GM12878 (cell line): Measurements from ENCODE around the gene PTPN5. TPM values are rescaled to one million over a fixed set of nuclear protein-coding genes. Genes with fewer than 3 reads are reported as not detected.

Experiments used
- ATAC-seq: fragments of 200-7000 bp; cut with Tn5 transposase; 3 replicates; pipeline ENCODE4 v1.9.1; 2020; ENCODE audit warnings: mild to moderate bottlenecking, moderate library complexity
- BruUV-seq: library from RNA; stranded (reverse); fragments of 400-500 nt; replicated peaks from 2 replicates; lab custom pipeline; 2021; lab: Mats Ljungman, UMichigan
- CTCF ChIA-PET: fragments of 300-600 bp; sonication (Branson Sonifier 250); formaldehyde crosslinking; extraction: SDS; loops from one replicate; lab custom pipeline; 2021; ENCODE audit warnings: inconsistent platforms; lab: Yijun Ruan, JAX
- POLR2A ChIA-PET: fragments of 350-600 bp; formaldehyde crosslinking; extraction: SDS; loops from one replicate; lab custom pipeline; 2021; ENCODE audit warnings: inconsistent platforms; lab: Charles Lee
- RAD21 ChIA-PET: fragments of 300-600 bp; sonication (Branson Sonifier 250); formaldehyde crosslinking; loops from one replicate; lab custom pipeline; 2023; ENCODE audit warnings: antibody characterized with exemption; ENCODE audit not compliant: unreplicated experiment; lab: Charles Lee
- SMC1A ChIA-PET: fragments of 300-600 bp; sonication (Branson Sonifier 250); formaldehyde crosslinking; loops from one replicate; lab custom pipeline; 2023; ENCODE audit not compliant: unreplicated experiment, uncharacterized antibody; lab: Charles Lee
- DNase-seq: peaks from one replicate; pipeline ENCODE4 v3.0.0-alpha.2; 2011; ENCODE audit warnings: low read depth, low spot score
- FAIRE-seq: peaks from 3 replicates; lab custom pipeline; 2011; peaks lifted over from hg19 to GRCh38; lab: Jason Lieb, UNC
- H2AFZ ChIP-seq: 2 replicates; pipeline ENCODE4 v1.6.0; 2011; ENCODE audit warnings: low read depth, low read length, control low read depth; ENCODE audit not compliant: control insufficient read depth
- H3K27ac ChIP-seq: 2 replicates; pipeline ENCODE4 v1.5.1; 2011; ENCODE audit warnings: control low read depth; ENCODE audit not compliant: control insufficient read depth, insufficient read depth
- H3K27me3 ChIP-seq, 2 experiments: replicated peaks in 1 of 2; 2 replicates each; pipeline versions ENCODE4 v1.6.0 to v1.6.1; 2011; ENCODE audit warnings: low read length in 1 of 2; ENCODE audit not compliant: control insufficient read depth in 2 of 2, insufficient read depth in 2 of 2
- H3K36me3 ChIP-seq, 2 experiments: 2 replicates each; pipeline ENCODE4 v1.5.1; 2011; ENCODE audit warnings: low read length in 1 of 2; ENCODE audit not compliant: control insufficient read depth in 2 of 2, insufficient read depth in 2 of 2
- H3K4me1 ChIP-seq: 2 replicates; pipeline ENCODE4 v1.6.1; 2011; ENCODE audit warnings: mild to moderate bottlenecking, low read length, moderate library complexity, mixed read lengths; ENCODE audit not compliant: control insufficient read depth, insufficient read depth
- H3K4me2 ChIP-seq: 2 replicates; pipeline ENCODE4 v1.6.0; 2011; ENCODE audit warnings: control low read depth; ENCODE audit not compliant: control insufficient read depth, insufficient read depth
- H3K4me3 ChIP-seq: fragments of 200-600 bp; sonication (generic); 2 replicates; pipeline ENCODE4 v1.5.1; 2016
- H3K79me2 ChIP-seq: 2 replicates; pipeline ENCODE4 v1.6.0; 2011; ENCODE audit warnings: low read length; ENCODE audit not compliant: control insufficient read depth, insufficient read depth
- H3K9ac ChIP-seq: 2 replicates; pipeline ENCODE4 v1.8.0; 2011; ENCODE audit warnings: low read length, control low read depth, mixed read lengths; ENCODE audit not compliant: control insufficient read depth, insufficient read depth
- H3K9me3 ChIP-seq: replicated peaks from 3 replicates; pipeline ENCODE4 v1.5.1; 2011; ENCODE audit warnings: mild to moderate bottlenecking, low read length; ENCODE audit not compliant: control insufficient read depth, insufficient read depth
- H4K20me1 ChIP-seq: 2 replicates; pipeline ENCODE4 v1.6.0; 2011; ENCODE audit not compliant: control insufficient read depth, insufficient read depth
- CBFB ChIP-seq: IDR thresholded peaks from 2 replicates; pipeline ENCODE4 v1.6.1; 2016; ENCODE audit warnings: antibody characterized with exemption, low read depth
- DPF2 ChIP-seq: fragments of 450-650 bp; IDR thresholded peaks from 2 replicates; pipeline ENCODE4 v1.6.1; 2017; ENCODE audit warnings: mild to moderate bottlenecking
- EED ChIP-seq: sonication (generic); IDR thresholded peaks from 2 replicates; pipeline ENCODE4 v1.6.1; 2016; ENCODE audit warnings: antibody characterized with exemption, low read depth
- ETV6 ChIP-seq, 2 experiments: fragments of 450-650 bp in 1 of 2; IDR thresholded peaks in 1 of 2; conservative IDR thresholded peaks in 1 of 2; 2 replicates each; pipeline ENCODE4 v1.6.1; 2014; ENCODE audit warnings: antibody characterized with exemption in 1 of 2, borderline replicate concordance in 1 of 2, low read depth in 1 of 2, mild to moderate bottlenecking in 1 of 2, moderate library complexity in 1 of 2
- MTA2 ChIP-seq: fragments of 450-650 bp; IDR thresholded peaks from 2 replicates; pipeline ENCODE4 v1.6.1; 2016; ENCODE audit warnings: low read depth, mild to moderate bottlenecking, moderate library complexity
- NBN ChIP-seq: fragments of 450-650 bp; IDR thresholded peaks from 2 replicates; pipeline ENCODE4 v1.6.1; 2016
- NFIC ChIP-seq: IDR thresholded peaks from 2 replicates; pipeline ENCODE4 v1.6.1; 2012; ENCODE audit warnings: low read depth, mild to moderate bottlenecking, inconsistent platforms, low read length, moderate library complexity
- NFYB ChIP-seq: IDR thresholded peaks from 2 replicates; pipeline ENCODE4 v1.6.1; 2011; ENCODE audit warnings: low read depth, mild to moderate bottlenecking, low read length, improper control_type of control experiment, moderate library complexity; ENCODE audit not compliant: insufficient read depth
- POLR2AphosphoS2 ChIP-seq: IDR thresholded peaks from 2 replicates; pipeline ENCODE4 v1.6.1; 2011; ENCODE audit warnings: low read depth, mild to moderate bottlenecking, low read length, improper control_type of control experiment, moderate library complexity
- POU2F2 ChIP-seq: IDR thresholded peaks from 3 replicates; pipeline ENCODE4 v1.6.1; 2011; ENCODE audit warnings: low read depth, mild to moderate bottlenecking, low read length, borderline replicate concordance
- RB1 ChIP-seq: fragments of 450-650 bp; formaldehyde crosslinking; IDR thresholded peaks from 2 replicates; pipeline ENCODE4 v1.6.1; 2017; ENCODE audit warnings: mild to moderate bottlenecking, borderline replicate concordance
- RCOR1 ChIP-seq: conservative IDR thresholded peaks from 2 replicates; pipeline ENCODE4 v1.6.1; 2012; ENCODE audit warnings: low read depth, low read length, improper control_type of control experiment
- RUNX3 ChIP-seq: IDR thresholded peaks from 2 replicates; pipeline ENCODE4 v1.6.1; 2012; ENCODE audit warnings: low read length, inconsistent platforms
- SP1 ChIP-seq: IDR thresholded peaks from one replicate; pipeline ENCODE4 v1.6.1; 2011; ENCODE audit warnings: low read depth, low read length
- YBX1 ChIP-seq: fragments of 450-650 bp; IDR thresholded peaks from 2 replicates; pipeline ENCODE4 v1.6.1; 2016; ENCODE audit warnings: antibody characterized with exemption
- WGBS: methylation state at CpG from one replicate; pipeline ENCODE4 v1.1.6; 2016; ENCODE audit warnings: low lambda C conversion rate; ENCODE audit not compliant: insufficient replicate concordance, insufficient coverage; ENCODE audit errors: missing lambda C conversion rate; 5-methylcytosine and 5-hydroxymethylcytosine counted together
- in situ Hi-C: fragments of 300-500 bp; cut with MboI; formaldehyde crosslinking; loops from 9 replicates; pipeline ENCODE4 v1.14.3; 2018; ENCODE audit warnings: mixed read lengths
- intact Hi-C: fragments of 100-400 bp; cut with micrococcal nuclease; formaldehyde crosslinking; loops from one replicate; pipeline ENCODE4 v1.14.2; 2022; ENCODE audit not compliant: unreplicated experiment
- polyA plus RNA-seq, 11 experiments: library from polyadenylated mRNA; depleted of rRNA in 4 of 11; unstranded in 6 of 11; stranded (reverse) in 5 of 11; fragments of >200 nt; fragmentation: Nextera tagmentation in 4 of 11; fragmentation: Illumina TruSeq in 1 of 11; extraction: Ambion mirVana in 4 of 11; extraction: Trizol in 1 of 11; gene quantifications; 1 replicate in 1 of 11; 2 replicates in 10 of 11; pipeline versions ENCODE4 v1.2.1 to v1.2.3, GENCODE V29; 2011 to 2016; ENCODE audit warnings: inconsistent platforms in 2 of 11, missing spikeins in 2 of 11, low read depth in 1 of 11
- total RNA-seq, 4 experiments: library from RNA; depleted of rRNA in 3 of 4; stranded (reverse); fragments of >200 nt in 3 of 4; fragmentation: Illumina TruSeq in 1 of 4; extraction: Trizol in 1 of 4; gene quantifications; 2 replicates each; pipeline versions ENCODE4 v1.2.1 to v1.2.3, GENCODE V29; 2013 to 2021
- TF ChIP-seq, protein P1 (sequence below), 3 experiments: IDR thresholded peaks in 2 of 3; conservative IDR thresholded peaks in 1 of 3; 2 replicates each; pipeline ENCODE4 v1.5.1; 2011; ENCODE audit warnings: low read depth in 3 of 3, low read length in 3 of 3, mild to moderate bottlenecking in 3 of 3, control low read depth in 2 of 3, moderate library complexity in 2 of 3, inconsistent platforms in 1 of 3, mixed read lengths in 1 of 3; ENCODE audit not compliant: control insufficient read depth in 2 of 3, insufficient read depth in 1 of 3; ENCODE audit errors: extremely low read depth in 1 of 3
- TF ChIP-seq, protein P2 (sequence below): fragments of 450-650 bp; IDR thresholded peaks from 2 replicates; pipeline ENCODE4 v1.6.1; 2017; ENCODE audit warnings: mild to moderate bottlenecking

The PTPN5 gene
- total and polyA plus RNA-seq, 10 of the 15 experiments (the other 5 are each of a cell fraction or from before 2014, with no cell fraction given) = 0.04 to 0.06 (median 0.05) TPM; not detected in 7

DNA sequence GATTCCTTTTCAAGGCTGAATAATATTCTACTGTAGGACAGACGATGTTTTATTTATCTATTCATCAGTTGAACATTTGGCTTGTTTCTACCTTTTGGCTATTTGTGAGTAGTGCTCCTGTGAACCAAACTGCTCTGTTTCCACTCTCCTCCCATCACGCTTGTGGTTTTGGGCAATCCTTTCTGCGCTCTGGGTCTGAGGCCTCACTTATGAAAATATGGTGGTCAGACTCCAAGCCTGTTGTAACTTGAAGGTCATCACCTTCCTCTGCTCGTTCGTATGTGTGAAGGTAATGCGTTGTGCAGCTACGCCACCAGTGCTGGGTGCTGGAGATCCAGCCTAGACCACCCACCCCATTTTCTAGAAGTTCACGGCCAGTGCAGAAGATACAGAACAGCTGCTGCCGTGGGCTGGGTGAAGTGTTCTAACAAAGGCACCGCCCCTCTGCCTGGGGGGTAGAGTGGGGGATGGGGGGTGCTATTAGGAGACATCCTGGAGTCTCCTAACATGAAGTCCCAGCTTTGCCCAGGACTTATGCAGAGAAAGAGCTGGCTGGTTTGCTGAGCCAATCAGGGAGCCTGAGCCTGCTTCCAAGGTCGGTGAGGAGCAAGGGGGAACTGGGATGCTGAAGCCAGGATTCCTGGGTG, 21.0 kb downstream of the PTPN5 start:
- Histone ChIP-seq H3K79me2 (no peaks in the 10 kb centered on the region), H3K4me3 (no peak overlapping the region), H3K4me1 (peaks cover 38% of the 10 kb centered on the region), H3K4me2 (peak overlapping the region; percentile 40), H3K27ac (no peak overlapping the region), H3K27me3 (no peaks in the 10 kb centered on the region), H3K36me3 (no peaks in the 10 kb centered on the region), H4K20me1 (no peaks in the 10 kb centered on the region), H2AFZ (no peak overlapping the region), H3K9me3 (no peaks in the 10 kb centered on the region; the same call in 2 of the 3 replicates), H3K9ac (no peak overlapping the region)
- FAIRE-seq (no peak), ATAC-seq (peak; percentile 22), DNase-seq (no peak)
- intact Hi-C loops (no loop called here), in situ Hi-C loops (no loop called here)
- 47% methylated on average over 11 of the region's 11 CpGs for WGBS
- BruUV-seq = no TSS peak
- ChIA-PET POLR2A (interaction anchor here (0.8 to 1.5 kb wide), 2 partner anchors 9 to 24 kb away, joined by 3 to 5 read pairs; no protein-coding TSS in a partner anchor), SMC1A (interaction anchor here (1.0 to 1.9 kb wide), 5 partner anchors 9 to 40 kb away, joined by 3 to 5 read pairs (median 4); no protein-coding TSS in a partner anchor), CTCF (interaction anchor here (0.8 to 24.2 kb wide), 11 partner anchors 9 to 527 kb away, joined by 3 to 494 read pairs (median 7); partner anchors contain the start of gene IGSF22), RAD21 (interaction anchor here (0.6 to 2.9 kb wide), 3 partner anchors 49 to 527 kb away, joined by 3 to 13 read pairs (median 3); partner anchors contain the start of gene LDHA)
- TF ChIP-seq NFYB (no peak), POU2F2 (0 out of 3 replicates have a peak, but pooled peaks have one; percentile 18), MTA2 (no peak), SP1 (no peak), NBN (no peak), RCOR1 (no peak), ETV6 (conservative IDR thresholded peaks at IDR 0.05 in 1 of 2, IDR thresholded peaks at IDR 0.05 in 1 of 2; ENCODE audit: borderline replicate concordance in 1 of 2, low read depth in 1 of 2) (no peak), CBFB (no peak), NFIC (0 out of 2 replicates have a peak, but pooled peaks have one; percentile 11), DPF2 (no peak), YBX1 (no peak), POLR2AphosphoS2 (no peak), RUNX3 (peak; percentile 83), RB1 (no peak), EED (no peak)
- TF ChIP-seq, protein P1, sequence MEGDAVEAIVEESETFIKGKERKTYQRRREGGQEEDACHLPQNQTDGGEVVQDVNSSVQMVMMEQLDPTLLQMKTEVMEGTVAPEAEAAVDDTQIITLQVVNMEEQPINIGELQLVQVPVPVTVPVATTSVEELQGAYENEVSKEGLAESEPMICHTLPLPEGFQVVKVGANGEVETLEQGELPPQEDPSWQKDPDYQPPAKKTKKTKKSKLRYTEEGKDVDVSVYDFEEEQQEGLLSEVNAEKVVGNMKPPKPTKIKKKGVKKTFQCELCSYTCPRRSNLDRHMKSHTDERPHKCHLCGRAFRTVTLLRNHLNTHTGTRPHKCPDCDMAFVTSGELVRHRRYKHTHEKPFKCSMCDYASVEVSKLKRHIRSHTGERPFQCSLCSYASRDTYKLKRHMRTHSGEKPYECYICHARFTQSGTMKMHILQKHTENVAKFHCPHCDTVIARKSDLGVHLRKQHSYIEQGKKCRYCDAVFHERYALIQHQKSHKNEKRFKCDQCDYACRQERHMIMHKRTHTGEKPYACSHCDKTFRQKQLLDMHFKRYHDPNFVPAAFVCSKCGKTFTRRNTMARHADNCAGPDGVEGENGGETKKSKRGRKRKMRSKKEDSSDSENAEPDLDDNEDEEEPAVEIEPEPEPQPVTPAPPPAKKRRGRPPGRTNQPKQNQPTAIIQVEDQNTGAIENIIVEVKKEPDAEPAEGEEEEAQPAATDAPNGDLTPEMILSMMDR (IDR thresholded peaks at IDR 0.05 in 2 of 3, conservative IDR thresholded peaks at IDR 0.05 in 1 of 3; ENCODE audit: control insufficient read depth in 2 of 3, extremely low read depth in 1 of 3, insufficient read depth in 1 of 3, low read depth in 3 of 3, low read length in 3 of 3) = no peak
- TF ChIP-seq, protein P2, sequence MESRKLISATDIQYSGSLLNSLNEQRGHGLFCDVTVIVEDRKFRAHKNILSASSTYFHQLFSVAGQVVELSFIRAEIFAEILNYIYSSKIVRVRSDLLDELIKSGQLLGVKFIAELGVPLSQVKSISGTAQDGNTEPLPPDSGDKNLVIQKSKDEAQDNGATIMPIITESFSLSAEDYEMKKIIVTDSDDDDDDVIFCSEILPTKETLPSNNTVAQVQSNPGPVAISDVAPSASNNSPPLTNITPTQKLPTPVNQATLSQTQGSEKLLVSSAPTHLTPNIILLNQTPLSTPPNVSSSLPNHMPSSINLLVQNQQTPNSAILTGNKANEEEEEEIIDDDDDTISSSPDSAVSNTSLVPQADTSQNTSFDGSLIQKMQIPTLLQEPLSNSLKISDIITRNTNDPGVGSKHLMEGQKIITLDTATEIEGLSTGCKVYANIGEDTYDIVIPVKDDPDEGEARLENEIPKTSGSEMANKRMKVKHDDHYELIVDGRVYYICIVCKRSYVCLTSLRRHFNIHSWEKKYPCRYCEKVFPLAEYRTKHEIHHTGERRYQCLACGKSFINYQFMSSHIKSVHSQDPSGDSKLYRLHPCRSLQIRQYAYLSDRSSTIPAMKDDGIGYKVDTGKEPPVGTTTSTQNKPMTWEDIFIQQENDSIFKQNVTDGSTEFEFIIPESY = no peak
